SH-SY5Y (cell line): ENCODE results near the gene SRSF7.

ENCODE experiments used
- GATA2 ChIP-seq: IDR thresholded peaks from 2 replicates; pipeline ENCODE4 v1.6.1; 2011; ENCODE audit warnings: mild to moderate bottlenecking, low read depth, low read length
- GATA3 ChIP-seq: IDR thresholded peaks from 2 replicates; pipeline ENCODE4 v1.6.1; 2011; ENCODE audit warnings: low read depth, mild to moderate bottlenecking, low read length, moderate library complexity

GRCh38 chr2:38783586-38783985 lies 32.4 kb upstream of the SRSF7 start:
- TF ChIP-seq GATA3 (no peak), GATA2 (no peak)
